ENCODE results near the gene RPLP2.

- TF ChIP-seq YY1 (IDR thresholded peaks at IDR 0.05; ENCODE audit: insufficient read depth, insufficient read length) (no peak), SUZ12 (IDR thresholded peaks at IDR 0.05; ENCODE audit: extremely low read depth, insufficient read depth, insufficient read length) (no peak)
Observed at GRCh38 chr11:808427-809286, 1.1 kb upstream of the RPLP2 start.

All from NT2/D1 (cell line).